Loucy (cell line): ENCODE measurements around the gene EDC3.

Experiments used
- H2AFZ ChIP-seq: fragments of 200-600 bp; sonication (generic); 2 replicates; pipeline ENCODE4 v1.6.0; 2016; ENCODE audit warnings: antibody characterized with exemption, mild to moderate bottlenecking, low read length, moderate library complexity
- H3F3A ChIP-seq: fragments of 200-600 bp; 2 replicates; pipeline ENCODE4 v1.6.0; 2016; ENCODE audit warnings: antibody characterized with exemption, low read depth, mild to moderate bottlenecking
- H3K27me3 ChIP-seq: fragments of 200-600 bp; sonication (generic); 2 replicates; pipeline ENCODE4 v1.6.1; 2014; ENCODE audit warnings: low read length, mild to moderate bottlenecking; ENCODE audit not compliant: insufficient read depth, poor library complexity, severe bottlenecking
- H3K36me3 ChIP-seq: fragments of 200-600 bp; sonication (generic); 2 replicates; pipeline ENCODE4 v1.6.1; 2016; ENCODE audit warnings: low read length; ENCODE audit not compliant: insufficient read depth
- H3K4me1 ChIP-seq: fragments of 200-600 bp; sonication (generic); 2 replicates; pipeline ENCODE4 v1.5.1; 2014; ENCODE audit warnings: low read length, mild to moderate bottlenecking; ENCODE audit not compliant: insufficient read depth, poor library complexity, severe bottlenecking
- H3K4me2 ChIP-seq: fragments of 200-600 bp; sonication (generic); 2 replicates; pipeline ENCODE4 v1.6.0; 2014; ENCODE audit warnings: antibody characterized with exemption, low read length, low read depth, mild to moderate bottlenecking; ENCODE audit not compliant: poor library complexity, severe bottlenecking
- H3K4me3 ChIP-seq: fragments of 200-600 bp; sonication (generic); 2 replicates; pipeline ENCODE4 v1.5.1; 2014; ENCODE audit warnings: low read length, mild to moderate bottlenecking, mixed read lengths; ENCODE audit not compliant: poor library complexity, severe bottlenecking
- H3K79me2 ChIP-seq: fragments of 200-600 bp; sonication (generic); 2 replicates; pipeline ENCODE4 v1.6.1; 2014; ENCODE audit warnings: low read length; ENCODE audit not compliant: insufficient read depth
- H3K9ac ChIP-seq: fragments of 200-600 bp; sonication (generic); 2 replicates; pipeline ENCODE4 v1.6.0; 2014; ENCODE audit warnings: mild to moderate bottlenecking, low read depth, low read length, moderate library complexity; ENCODE audit not compliant: poor library complexity, severe bottlenecking
- H3K9me2 ChIP-seq: fragments of 200-600 bp; sonication (generic); replicated peaks from 2 replicates; pipeline ENCODE4 v1.6.1; 2016; ENCODE audit warnings: low read depth, low read length, mixed read lengths
- H3K9me3 ChIP-seq: fragments of 200-600 bp; sonication (generic); 2 replicates; pipeline ENCODE4 v1.6.1; 2014; ENCODE audit warnings: mild to moderate bottlenecking, antibody characterized with exemption, low read length, low read depth; ENCODE audit not compliant: insufficient read depth
- H4K20me1 ChIP-seq: fragments of 200-600 bp; sonication (generic); 2 replicates; pipeline ENCODE4 v1.6.0; 2014; ENCODE audit warnings: antibody characterized with exemption, low read length, mild to moderate bottlenecking; ENCODE audit not compliant: insufficient read depth, poor library complexity, severe bottlenecking
- EZH2phosphoT487 ChIP-seq: fragments of 200-600 bp; IDR thresholded peaks from 2 replicates; pipeline ENCODE4 v1.6.1; 2018; ENCODE audit warnings: antibody characterized with exemption, mild to moderate bottlenecking, moderate library complexity, borderline replicate concordance
- TF ChIP-seq, protein P1 (sequence below): fragments of 200-600 bp; sonication (generic); conservative IDR thresholded peaks from 2 replicates; pipeline ENCODE4 v1.5.1; 2014; ENCODE audit warnings: mild to moderate bottlenecking, antibody characterized with exemption, low read length

The EDC3 gene

DNA sequence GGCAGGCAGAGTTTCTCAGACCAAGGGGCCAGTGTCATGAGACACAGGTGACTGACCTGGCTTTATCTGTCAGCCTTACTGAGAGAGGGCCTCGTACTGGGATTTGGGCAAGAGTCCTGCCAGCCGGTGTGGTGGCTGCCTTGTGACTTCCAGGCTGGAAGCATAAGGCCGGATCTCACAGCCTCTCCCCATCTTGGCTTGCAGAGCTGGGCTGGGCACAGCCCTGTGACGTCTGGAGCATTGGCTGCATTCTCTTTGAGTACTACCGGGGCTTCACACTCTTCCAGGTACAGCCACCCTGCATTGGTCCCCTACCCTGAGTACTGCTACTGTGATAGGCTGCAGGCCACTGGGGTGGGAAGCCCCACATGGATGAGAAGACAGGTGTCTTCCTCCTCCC lies 68.1 kb downstream of the EDC3 start:
- Histone ChIP-seq H4K20me1 (peaks cover 16% of the 10 kb centered on the region), H3K36me3 (peaks cover 94% of the 10 kb centered on the region; the same call in 1 of the 2 replicates), H3K4me3 (no peak overlapping the region), H3K4me2 (no peak overlapping the region), H3F3A (no peaks in the 10 kb centered on the region), H3K79me2 (peaks cover 15% of the 10 kb centered on the region), H2AFZ (no peak overlapping the region), H3K27me3 (no peaks in the 10 kb centered on the region), H3K4me1 (no peaks in the 10 kb centered on the region), H3K9ac (no peak overlapping the region), H3K9me3 (no peaks in the 10 kb centered on the region), H3K9me2 (no peaks in the 10 kb centered on the region)
- TF ChIP-seq, protein P1, sequence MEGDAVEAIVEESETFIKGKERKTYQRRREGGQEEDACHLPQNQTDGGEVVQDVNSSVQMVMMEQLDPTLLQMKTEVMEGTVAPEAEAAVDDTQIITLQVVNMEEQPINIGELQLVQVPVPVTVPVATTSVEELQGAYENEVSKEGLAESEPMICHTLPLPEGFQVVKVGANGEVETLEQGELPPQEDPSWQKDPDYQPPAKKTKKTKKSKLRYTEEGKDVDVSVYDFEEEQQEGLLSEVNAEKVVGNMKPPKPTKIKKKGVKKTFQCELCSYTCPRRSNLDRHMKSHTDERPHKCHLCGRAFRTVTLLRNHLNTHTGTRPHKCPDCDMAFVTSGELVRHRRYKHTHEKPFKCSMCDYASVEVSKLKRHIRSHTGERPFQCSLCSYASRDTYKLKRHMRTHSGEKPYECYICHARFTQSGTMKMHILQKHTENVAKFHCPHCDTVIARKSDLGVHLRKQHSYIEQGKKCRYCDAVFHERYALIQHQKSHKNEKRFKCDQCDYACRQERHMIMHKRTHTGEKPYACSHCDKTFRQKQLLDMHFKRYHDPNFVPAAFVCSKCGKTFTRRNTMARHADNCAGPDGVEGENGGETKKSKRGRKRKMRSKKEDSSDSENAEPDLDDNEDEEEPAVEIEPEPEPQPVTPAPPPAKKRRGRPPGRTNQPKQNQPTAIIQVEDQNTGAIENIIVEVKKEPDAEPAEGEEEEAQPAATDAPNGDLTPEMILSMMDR = no peak
- TF ChIP-seq EZH2phosphoT487 = no peak

DNA sequence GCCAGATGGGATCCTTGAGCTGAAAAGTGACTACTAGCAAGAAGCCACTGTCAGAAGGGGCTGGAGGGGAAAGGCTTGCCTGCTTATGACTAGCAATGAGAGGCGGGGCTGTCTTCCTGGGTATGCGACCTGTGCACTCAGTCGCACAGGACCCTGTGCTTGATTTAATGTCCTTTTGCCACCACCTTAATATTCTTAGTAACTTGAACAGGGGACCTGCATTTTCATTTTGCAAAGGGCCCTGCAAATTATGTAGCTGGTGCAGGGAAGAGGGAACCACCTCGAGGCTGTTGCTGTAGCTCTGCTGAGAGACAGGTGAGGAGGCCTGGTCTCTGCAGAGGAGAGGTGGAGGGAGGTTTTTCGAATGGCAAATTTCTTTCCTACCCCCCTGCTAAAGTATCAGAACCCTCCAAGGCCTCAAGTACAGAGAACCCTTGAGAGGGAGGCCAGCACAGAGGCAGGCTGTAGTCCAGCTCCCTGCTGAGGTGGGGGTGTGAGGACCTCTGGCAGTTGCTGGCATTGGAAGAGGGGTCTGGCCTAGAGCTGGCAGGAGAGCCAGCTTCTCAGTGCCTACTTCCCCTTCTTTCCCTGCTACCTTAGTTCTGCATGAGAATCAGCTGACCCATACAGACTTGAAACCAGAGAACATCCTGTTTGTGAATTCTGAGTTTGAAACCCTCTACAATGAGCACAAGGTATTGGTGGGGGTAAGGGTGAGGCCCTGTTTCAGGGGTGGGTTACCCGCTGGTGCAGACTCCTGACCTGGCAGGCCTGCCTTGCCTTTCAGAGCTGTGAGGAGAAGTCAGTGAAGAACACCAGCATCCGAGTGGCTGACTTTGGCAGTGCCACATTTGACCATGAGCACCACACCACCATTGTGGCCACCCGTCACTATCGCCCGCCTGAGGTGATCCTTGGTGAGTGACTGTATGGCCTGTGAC lies 68.8 kb downstream of the EDC3 start:
- Histone ChIP-seq H3K36me3 (peaks cover 94% of the 10 kb centered on the region; the same call in 1 of the 2 replicates), H3K4me3 (no peak overlapping the region), H3K27me3 (no peaks in the 10 kb centered on the region), H3K4me1 (no peaks in the 10 kb centered on the region), H3F3A (no peaks in the 10 kb centered on the region), H3K9me2 (no peaks in the 10 kb centered on the region), H3K79me2 (peaks cover 23% of the 10 kb centered on the region), H4K20me1 (peaks cover 23% of the 10 kb centered on the region), H3K4me2 (no peak overlapping the region), H3K9ac (no peak overlapping the region), H3K9me3 (no peaks in the 10 kb centered on the region), H2AFZ (no peak overlapping the region)
- TF ChIP-seq, protein P1 = no peak
- TF ChIP-seq EZH2phosphoT487 = no peak

DNA sequence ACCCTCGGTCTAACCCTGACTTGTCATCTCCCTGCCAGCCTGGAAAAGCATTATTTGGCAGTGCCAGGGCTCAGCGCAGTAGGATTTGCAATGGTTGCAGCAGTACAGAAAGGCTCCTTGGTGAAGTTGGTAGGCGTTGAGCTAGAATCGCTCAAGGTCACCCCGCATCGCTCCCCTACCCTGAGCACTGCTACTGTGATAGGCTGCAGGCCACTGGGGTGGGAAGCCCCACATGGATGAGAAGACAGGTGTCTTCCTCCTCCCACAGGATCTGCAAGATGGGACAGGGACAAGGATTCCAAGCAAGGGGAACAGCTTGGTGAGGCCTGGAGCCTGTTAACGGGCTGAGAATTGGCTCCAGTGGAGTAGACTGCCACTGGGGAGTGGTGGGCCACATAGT lies 69.5 kb downstream of the EDC3 start:
- no peaks in the 10 kb centered on the region for H3F3A ChIP-seq
- no peaks in the 10 kb centered on the region for H3K9me3 ChIP-seq
- peaks cover 29% of the 10 kb centered on the region for H3K79me2 ChIP-seq
- no peak overlapping the region for H3K4me3 ChIP-seq
- H3K9me2 ChIP-seq = no peaks in the 10 kb centered on the region
- H3K27me3 ChIP-seq = no peaks in the 10 kb centered on the region
- H3K36me3 ChIP-seq = peaks cover 98% of the 10 kb centered on the region; the same call in 1 of the 2 replicates
- H2AFZ ChIP-seq = no peak overlapping the region
- peaks cover 30% of the 10 kb centered on the region for H4K20me1 ChIP-seq
- TF ChIP-seq, protein P1 = no peak
- TF ChIP-seq EZH2phosphoT487 = no peak
- no peak overlapping the region for H3K4me2 ChIP-seq
- no peaks in the 10 kb centered on the region for H3K4me1 ChIP-seq
- no peak overlapping the region for H3K9ac ChIP-seq
